HL-60 (cell line): ENCODE measurements around the gene LCN2.
"Not testable (repeated sequence)": the region's sequence is repeated elsewhere in the genome, so short reads cannot be mapped to it uniquely, and the experiment has no call there.

Experiments
- DNase-seq, 2 experiments: peaks; one replicate each; pipeline ENCODE4 v3.0.0-alpha.2; 2010 to 2020; ENCODE audit warnings: low read depth in 1 of 2, low spot score in 1 of 2
- H3K27ac ChIP-seq: fragments of 250-450 bp; sonication (Bioruptor Pico); replicated peaks from 2 replicates; pipeline ENCODE4 v1.5.1; 2020; ENCODE audit warnings: mild to moderate bottlenecking, moderate library complexity
- H3K27me3 ChIP-seq: fragments of 250-450 bp; sonication (Bioruptor Pico); 2 replicates; pipeline ENCODE4 v1.5.1; 2021; ENCODE audit warnings: mild to moderate bottlenecking, moderate library complexity; ENCODE audit not compliant: insufficient read depth, poor library complexity, severe bottlenecking
- H3K4me3 ChIP-seq: replicated peaks from 2 replicates; pipeline ENCODE4 v1.5.1; 2011; ENCODE audit warnings: mild to moderate bottlenecking, control low read depth, low read length; ENCODE audit not compliant: insufficient read depth
- CTCF ChIP-seq: IDR thresholded peaks from one replicate; pipeline ENCODE4 v1.5.1; 2011; ENCODE audit warnings: low read length, control low read depth, inconsistent platforms; ENCODE audit not compliant: insufficient read depth
- GABPA ChIP-seq: IDR thresholded peaks from 2 replicates; pipeline ENCODE4 v1.6.1; 2012; ENCODE audit warnings: low read depth
- POLR2AphosphoS5 ChIP-seq: IDR thresholded peaks from 2 replicates; pipeline ENCODE4 v1.6.1; 2012; ENCODE audit warnings: low read depth
- REST ChIP-seq: IDR thresholded peaks from 2 replicates; pipeline ENCODE4 v1.6.1; 2012; ENCODE audit warnings: low read depth; ENCODE audit not compliant: insufficient replicate concordance
- SPI1 ChIP-seq: IDR thresholded peaks from 2 replicates; pipeline ENCODE4 v1.6.1; 2012; ENCODE audit warnings: low read depth, mild to moderate bottlenecking, borderline replicate concordance

The LCN2 gene

GRCh38 chr9:128129976-128130590, 19.2 kb upstream of the LCN2 start:
- DNase-seq: peak in 1 of 2 experiments; percentile 65
- H3K27ac ChIP-seq, H3K4me3 ChIP-seq, H3K27me3 ChIP-seq: not testable (repeated sequence)

- not testable (repeated sequence) for H3K4me3 ChIP-seq, H3K27me3 ChIP-seq, DNase-seq, H3K27ac ChIP-seq
These were observed 18.6 kb upstream of the LCN2 start for GRCh38 chr9:128130651-128131050.

GRCh38 chr9:128131346-128131745, 17.9 kb upstream of the LCN2 start:
- H3K4me3 ChIP-seq, DNase-seq, H3K27ac ChIP-seq, H3K27me3 ChIP-seq: not testable (repeated sequence)

GRCh38 chr9:128132139-128132538, 17.1 kb upstream of the LCN2 start:
- H3K27ac ChIP-seq, DNase-seq, H3K27me3 ChIP-seq, H3K4me3 ChIP-seq: not testable (repeated sequence)

- H3K4me3 ChIP-seq, DNase-seq, H3K27ac ChIP-seq, H3K27me3 ChIP-seq: not testable (repeated sequence)
These were observed 13.7 kb upstream of the LCN2 start for GRCh38 chr9:128135561-128135960.

GRCh38 chr9:128136816-128137793, 12.1 kb upstream of the LCN2 start:
- H3K27me3 ChIP-seq: no peaks in the 10 kb centered on the region
- no peak overlapping the region for H3K27ac ChIP-seq
- no peak for TF ChIP-seq GABPA
- no peak for TF ChIP-seq POLR2AphosphoS5
- no peak for TF ChIP-seq SPI1
- TF ChIP-seq REST: no peak
- no peak overlapping the region for H3K4me3 ChIP-seq
- DNase-seq: no peak

GRCh38 chr9:128138001-128138400, 11.3 kb upstream of the LCN2 start:
- TF ChIP-seq POLR2AphosphoS5 (no peak), GABPA (no peak), SPI1 (no peak), CTCF (no peak), REST (no peak)
- Histone ChIP-seq H3K27me3 (no peaks in the 10 kb centered on the region), H3K4me3 (no peak overlapping the region), H3K27ac (no peak overlapping the region)
- no peak for DNase-seq
